LNCAP (cell line): Measurements from ENCODE around the gene MYL6B.

ENCODE experiments used
- TF ChIP-seq, protein P1 (sequence below): fragments of 450-650 bp; IDR thresholded peaks from 2 replicates; pipeline ENCODE4 v1.5.1; 2017; ENCODE audit warnings: mild to moderate bottlenecking

Gene MYL6B

DNA sequence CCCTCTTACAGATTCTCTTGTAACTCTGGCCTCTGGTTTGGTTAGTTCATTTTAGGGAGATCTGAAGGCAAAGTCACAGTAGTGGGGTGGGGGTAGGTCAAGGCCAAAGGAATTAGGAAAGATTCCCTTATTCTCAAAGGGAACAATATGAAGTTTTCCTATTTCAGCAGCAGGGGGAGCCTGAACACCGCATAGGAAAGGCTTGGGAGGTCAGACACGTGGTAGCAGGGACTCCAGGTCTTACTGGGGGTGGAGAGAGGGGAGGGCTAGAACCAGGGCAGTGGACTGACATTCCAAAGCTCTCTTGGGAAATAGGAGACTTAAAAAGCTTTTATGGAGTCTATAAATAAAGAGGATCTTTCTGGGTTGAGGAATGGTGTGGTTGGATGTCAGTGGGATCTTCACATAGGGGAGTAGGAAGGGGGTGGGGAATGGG lies 33.0 kb upstream of the MYL6B start:
- TF ChIP-seq, protein P1, sequence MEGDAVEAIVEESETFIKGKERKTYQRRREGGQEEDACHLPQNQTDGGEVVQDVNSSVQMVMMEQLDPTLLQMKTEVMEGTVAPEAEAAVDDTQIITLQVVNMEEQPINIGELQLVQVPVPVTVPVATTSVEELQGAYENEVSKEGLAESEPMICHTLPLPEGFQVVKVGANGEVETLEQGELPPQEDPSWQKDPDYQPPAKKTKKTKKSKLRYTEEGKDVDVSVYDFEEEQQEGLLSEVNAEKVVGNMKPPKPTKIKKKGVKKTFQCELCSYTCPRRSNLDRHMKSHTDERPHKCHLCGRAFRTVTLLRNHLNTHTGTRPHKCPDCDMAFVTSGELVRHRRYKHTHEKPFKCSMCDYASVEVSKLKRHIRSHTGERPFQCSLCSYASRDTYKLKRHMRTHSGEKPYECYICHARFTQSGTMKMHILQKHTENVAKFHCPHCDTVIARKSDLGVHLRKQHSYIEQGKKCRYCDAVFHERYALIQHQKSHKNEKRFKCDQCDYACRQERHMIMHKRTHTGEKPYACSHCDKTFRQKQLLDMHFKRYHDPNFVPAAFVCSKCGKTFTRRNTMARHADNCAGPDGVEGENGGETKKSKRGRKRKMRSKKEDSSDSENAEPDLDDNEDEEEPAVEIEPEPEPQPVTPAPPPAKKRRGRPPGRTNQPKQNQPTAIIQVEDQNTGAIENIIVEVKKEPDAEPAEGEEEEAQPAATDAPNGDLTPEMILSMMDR, result peak; percentile 75

DNA sequence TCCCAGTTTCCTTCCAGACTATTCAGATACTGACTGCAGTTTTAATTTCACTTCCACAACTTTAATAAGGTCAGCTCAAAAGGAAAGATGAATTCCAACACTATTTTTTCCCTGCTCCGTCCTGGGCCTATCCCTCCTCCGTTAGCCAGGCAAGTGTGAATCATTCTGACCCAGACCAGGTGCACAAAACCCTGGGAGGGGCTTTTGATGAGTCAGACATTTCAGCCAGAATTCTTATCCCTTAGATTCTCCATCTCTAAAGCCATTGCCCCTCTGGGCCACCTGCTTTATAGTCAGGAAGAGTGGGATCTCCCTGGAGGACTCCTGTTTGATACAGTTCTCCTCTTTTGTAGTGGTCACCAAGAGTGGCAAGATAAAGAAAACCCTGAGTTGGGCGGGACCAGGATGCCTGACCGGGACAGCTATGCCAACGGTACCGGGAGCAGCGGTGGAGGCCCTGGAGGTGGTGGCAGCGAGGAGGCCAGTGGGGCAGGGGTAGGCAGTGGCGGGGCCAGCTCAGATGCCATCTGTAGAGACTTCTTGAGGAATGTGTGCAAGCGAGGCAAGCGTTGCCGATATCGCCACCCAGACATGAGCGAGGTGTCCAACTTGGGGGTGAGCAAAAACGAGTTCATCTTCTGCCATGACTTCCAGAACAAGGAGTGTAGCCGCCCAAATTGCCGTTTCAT lies 32.1 kb upstream of the MYL6B start:
- TF ChIP-seq, protein P1, result no peak

DNA sequence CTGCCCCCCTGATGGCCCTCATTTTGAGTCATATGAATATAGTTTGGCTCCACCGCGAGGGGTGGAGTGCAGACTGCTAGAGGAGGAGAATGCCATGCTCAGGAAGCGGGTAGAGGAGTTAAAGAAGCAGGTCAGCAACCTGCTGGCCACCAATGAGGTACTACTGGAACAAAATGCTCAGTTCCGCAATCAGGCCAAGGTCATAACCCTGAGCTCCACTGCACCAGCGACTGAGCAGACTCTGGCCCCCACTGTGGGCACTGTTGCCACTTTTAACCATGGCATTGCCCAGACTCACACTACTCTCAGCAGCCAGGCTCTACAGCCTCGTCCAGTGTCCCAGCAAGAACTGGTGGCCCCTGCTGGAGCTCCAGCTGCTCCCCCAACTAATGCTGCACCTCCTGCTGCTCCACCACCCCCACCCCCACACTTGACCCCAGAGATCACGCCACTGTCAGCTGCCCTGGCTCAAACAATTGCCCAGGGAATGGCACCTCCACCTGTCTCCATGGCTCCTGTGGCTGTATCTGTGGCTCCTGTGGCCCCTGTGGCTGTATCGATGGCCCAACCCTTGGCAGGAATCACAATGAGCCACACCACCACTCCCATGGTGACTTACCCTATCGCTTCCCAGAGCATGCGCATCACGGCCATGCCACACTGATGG lies 31.1 kb upstream of the MYL6B start:
- TF ChIP-seq, protein P1, result no peak

DNA sequence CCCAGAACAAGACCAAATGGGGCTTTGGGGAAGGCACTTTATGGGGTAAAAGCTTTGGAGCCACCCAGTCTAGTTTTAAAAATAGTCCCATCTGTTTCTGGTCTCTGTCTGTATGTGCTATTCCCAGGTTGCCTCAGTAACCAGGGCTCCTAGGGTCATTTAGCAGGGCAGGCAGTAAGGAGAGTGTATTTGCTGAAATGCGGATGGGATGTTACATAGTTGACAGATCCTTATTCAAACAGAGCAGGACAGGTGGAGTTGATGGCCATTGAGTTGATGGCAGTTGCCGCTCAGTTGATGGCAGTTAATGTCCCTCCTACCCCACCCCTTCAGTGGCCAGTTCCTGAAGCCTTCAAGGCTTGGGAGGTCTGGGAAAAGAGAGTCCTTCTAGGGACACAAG lies 29.8 kb upstream of the MYL6B start:
- TF ChIP-seq, protein P1, result no peak

DNA sequence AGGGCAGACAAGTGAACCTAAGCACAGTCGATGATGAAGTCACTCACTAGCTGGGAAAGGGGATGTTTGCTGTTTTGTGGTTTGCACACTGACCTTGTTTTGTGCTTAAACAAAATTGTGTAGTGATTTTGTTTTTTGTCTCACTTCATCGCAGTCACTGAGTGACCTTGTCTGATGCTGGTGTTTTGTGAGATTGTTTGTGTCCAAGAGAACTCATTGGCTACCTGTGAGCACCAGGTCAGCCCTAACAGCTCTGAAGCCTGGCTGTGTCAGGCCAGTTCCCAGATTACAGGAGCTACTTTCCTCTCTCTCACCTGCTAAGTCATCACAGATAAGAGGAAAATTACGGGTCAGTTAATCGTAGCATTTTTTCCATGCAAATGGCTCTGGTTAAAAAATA lies 28.3 kb upstream of the MYL6B start:
- TF ChIP-seq, protein P1, result no peak

DNA sequence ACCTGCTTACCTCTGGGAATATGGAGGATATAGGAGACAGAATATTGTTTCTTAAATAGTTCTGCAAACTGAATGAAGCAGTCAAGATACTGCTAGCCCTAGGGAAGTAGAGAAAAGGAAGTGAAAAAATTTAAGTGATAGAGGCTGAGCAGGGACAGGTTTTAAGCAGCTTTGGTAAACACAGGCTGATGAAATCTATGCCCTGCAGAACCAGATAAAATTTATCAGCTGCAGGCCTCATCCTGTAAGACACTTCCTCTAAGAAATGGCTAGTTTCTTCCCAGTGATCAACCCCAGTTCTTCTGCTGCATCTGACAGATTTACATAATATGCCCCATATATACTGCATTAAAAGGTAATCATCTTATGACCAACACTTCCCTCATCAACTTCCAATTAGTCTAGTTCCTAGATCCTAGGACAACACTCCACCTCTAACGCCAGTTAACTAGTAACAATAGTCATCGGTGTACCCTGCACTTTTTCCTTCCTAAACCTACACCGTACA lies 25.6 kb upstream of the MYL6B start:
- TF ChIP-seq, protein P1, result no peak

DNA sequence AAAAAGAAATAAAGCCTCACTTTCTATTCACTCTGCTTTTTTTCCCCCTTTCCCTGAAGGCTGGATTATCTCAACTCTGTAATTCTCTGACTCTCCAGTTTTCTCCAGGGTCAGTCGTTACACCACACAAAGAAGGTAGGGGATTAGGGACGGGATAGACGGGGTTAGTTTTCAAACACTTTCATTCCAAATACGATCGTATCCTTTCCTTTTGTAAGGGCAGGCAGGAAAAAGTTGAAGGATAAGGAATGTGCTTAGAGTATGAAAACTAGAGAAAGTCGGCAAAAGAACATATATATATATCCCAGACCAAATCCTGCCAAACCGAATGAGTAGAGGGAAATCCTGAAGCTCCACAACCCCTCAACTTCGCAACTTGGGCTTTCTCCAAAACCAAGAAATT lies 24.9 kb upstream of the MYL6B start:
- TF ChIP-seq, protein P1, result no peak
